Lung (tissue), 12 donors: ENCODE results near the gene PRR36. TPM values are rescaled to one million over a fixed set of nuclear protein-coding genes. Genes with fewer than 3 reads are reported as not detected.

ENCODE experiments used
- ATAC-seq: fragments of 200-7000 bp; cut with Tn5 transposase; one replicate; pipeline ENCODE4 v1.9.1; 2020; ENCODE audit warnings: moderate number of reproducible peaks; ENCODE audit not compliant: insufficient read depth, low FRiP score
- DNase-seq, 3 donors: peaks; one replicate each; pipeline ENCODE4 v3.0.0-alpha.2; 2013 to 2017
- H3K27ac ChIP-seq, 2 donors: one replicate each; pipeline ENCODE4 v1.5.1; 2013; ENCODE audit warnings: mild to moderate bottlenecking in 2 of 2, moderate library complexity in 2 of 2, control low read depth in 1 of 2, inconsistent platforms in 1 of 2, low read depth in 1 of 2, low read length in 1 of 2
- H3K27me3 ChIP-seq, 3 donors: one replicate each; pipeline ENCODE4 v1.5.1; 2013; ENCODE audit warnings: low read length in 2 of 3; ENCODE audit not compliant: control insufficient read depth in 3 of 3, insufficient read depth in 3 of 3
- H3K36me3 ChIP-seq, 4 donors: one replicate each; pipeline ENCODE4 v1.5.1; 2013; ENCODE audit warnings: low read length in 4 of 4, mild to moderate bottlenecking in 1 of 4, moderate library complexity in 1 of 4; ENCODE audit not compliant: control insufficient read depth in 4 of 4, insufficient read depth in 4 of 4
- H3K4me1 ChIP-seq, 5 donors: one replicate each; pipeline ENCODE4 v1.5.1; 2013; ENCODE audit warnings: low read length in 5 of 5, mild to moderate bottlenecking in 2 of 5, moderate library complexity in 1 of 5; ENCODE audit not compliant: control insufficient read depth in 5 of 5, insufficient read depth in 5 of 5
- H3K4me3 ChIP-seq: one replicate; pipeline ENCODE4 v1.5.1; 2013; ENCODE audit warnings: mild to moderate bottlenecking, control low read depth, moderate library complexity
- H3K9ac ChIP-seq, 2 donors: one replicate each; pipeline ENCODE4 v1.5.1; 2013; ENCODE audit warnings: low read length in 2 of 2, control low read depth in 1 of 2; ENCODE audit not compliant: insufficient read depth in 1 of 2
- H3K9me3 ChIP-seq, 4 donors: one replicate each; pipeline ENCODE4 v1.5.1; 2013; ENCODE audit warnings: low read length in 3 of 4, mild to moderate bottlenecking in 1 of 4, moderate library complexity in 1 of 4; ENCODE audit not compliant: control insufficient read depth in 4 of 4, insufficient read depth in 3 of 4
- CTCF ChIP-seq: IDR thresholded peaks from 2 replicates; pipeline ENCODE4 v1.5.1; 2012; ENCODE audit warnings: mild to moderate bottlenecking; ENCODE audit errors: control extremely low read depth, extremely low read depth
- WGBS, 2 donors: extraction: QIAGEN DNeasy Blood & Tissue Kit; methylation state at CpG; one replicate each; pipeline ENCODE4 v1.1.7; 2013; 5-methylcytosine and 5-hydroxymethylcytosine counted together
- polyA plus RNA-seq, 2 donors: library from polyadenylated mRNA; stranded (reverse); fragments of 200-250 nt; gene quantifications; one replicate each; pipeline ENCODE4 v1.2.1, GENCODE V29; 2013
- total RNA-seq, 2 donors: library from RNA; depleted of rRNA in 1 of 2; stranded (reverse); fragments of >200 nt in 1 of 2; gene quantifications; one replicate each; pipeline ENCODE4 v1.2.1, GENCODE V29; 2014 to 2021
- donor health status: control.
- donor health status: control.
- donor health status: Bipolar disorder and iron deficiency.
- donor health status: healthy.
- donor health status: DM: yes; HTN: yes; CAD: no.

PRR36 gene
- total and polyA plus RNA-seq, 4 donors, result 0.30 to 3.4 (median 1.1) TPM

- ATAC-seq (no peak), DNase-seq (no peak)
- peaks cover 0 to 18% (median 0%) of the 10 kb centered on the region in 4 donors for H3K9me3 ChIP-seq
- WGBS, 2 donors, result 91 to 93% methylated on average over 19 of the region's 19 CpGs
- no peaks in the 10 kb centered on the region for H3K27me3 ChIP-seq
- H3K4me3 ChIP-seq, result no peak overlapping the region
- H3K4me1 ChIP-seq, result peaks cover 0 to 22% (median 6%) of the 10 kb centered on the region in 5 donors
- no peak for TF ChIP-seq CTCF
- H3K36me3 ChIP-seq, result peaks cover 9 to 55% (median 11%) of the 10 kb centered on the region in 4 donors
- no peak overlapping the region for H3K27ac ChIP-seq
- H3K9ac ChIP-seq, result no peak overlapping the region
These were observed 34.7 kb upstream of the PRR36 start for GRCh38 chr19:7908742-7909461.

GRCh38 chr19:7908078-7908699, 34.0 kb upstream of the PRR36 start:
- ATAC-seq, result no peak
- Histone ChIP-seq H3K9ac (no peak overlapping the region), H3K4me3 (no peak overlapping the region), H3K36me3 (peaks cover 9 to 54% (median 11%) of the 10 kb centered on the region in 4 donors), H3K27ac (no peak overlapping the region), H3K9me3 (peaks cover 0 to 17% (median 0%) of the 10 kb centered on the region in 4 donors), H3K4me1 (peaks cover 0 to 22% (median 6%) of the 10 kb centered on the region in 5 donors), H3K27me3 (no peaks in the 10 kb centered on the region)
- no peak for DNase-seq
- 87% methylated on average over 13 to 14 of the region's 14 CpGs for WGBS, 2 donors
- no peak for TF ChIP-seq CTCF

GRCh38 chr19:7907544-7907943, 33.4 kb upstream of the PRR36 start:
- no peak for TF ChIP-seq CTCF
- Histone ChIP-seq H3K4me3 (no peak overlapping the region), H3K9me3 (peaks cover 0 to 13% (median 0%) of the 10 kb centered on the region in 4 donors), H3K27ac (no peak overlapping the region), H3K9ac (no peak overlapping the region), H3K36me3 (peaks cover 9 to 48% (median 11%) of the 10 kb centered on the region in 4 donors), H3K27me3 (no peaks in the 10 kb centered on the region), H3K4me1 (peaks cover 0 to 22% (median 6%) of the 10 kb centered on the region in 5 donors)
- DNase-seq, result no peak
- 90 to 96% methylated on average over 11 of the region's 11 CpGs for WGBS, 2 donors
- no peak for ATAC-seq
